GM19043 (cell line): ENCODE data around the gene GABPB1.

ENCODE experiments used
- ATAC-seq: cut with Tn5 transposase; IDR thresholded peaks from one replicate; pipeline ENCODE4 v1.9.1; 2021; ENCODE audit warnings: low read depth; ENCODE audit not compliant: unreplicated experiment

Gene GABPB1

DNA sequence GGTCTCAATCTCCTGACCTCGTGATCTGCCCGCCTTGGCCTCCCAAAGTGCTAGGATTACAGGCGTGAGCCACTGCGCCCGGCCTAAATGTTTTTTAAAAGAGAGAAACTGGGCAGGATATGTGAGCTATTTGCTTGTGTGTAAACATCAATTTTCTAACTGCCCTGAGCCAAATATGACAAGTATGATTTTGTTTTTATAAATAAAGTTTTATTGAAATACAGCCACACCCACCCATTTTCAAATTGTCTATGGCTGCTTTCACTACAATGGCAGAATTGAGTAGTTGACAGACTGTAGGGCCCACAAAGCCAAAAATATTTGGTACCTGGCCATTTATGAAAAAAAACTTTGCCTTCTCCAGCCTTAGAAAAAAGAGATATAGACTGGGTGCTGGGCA, 73.6 kb downstream of the GABPB1 start:
- no peak for ATAC-seq

GRCh38 chr15:50280271-50280670, 74.7 kb downstream of the GABPB1 start:
- no peak for ATAC-seq

GRCh38 chr15:50278496-50278895, 76.5 kb downstream of the GABPB1 start:
- ATAC-seq: no peak

- ATAC-seq: no peak
Measured at GRCh38 chr15:50277370-50277769, 77.6 kb downstream of the GABPB1 start.

- no peak for ATAC-seq
Measured at GRCh38 chr15:50275908-50276307, 79.1 kb downstream of the GABPB1 start.

- no peak for ATAC-seq
Measured at GRCh38 chr15:50275091-50275490, 79.9 kb downstream of the GABPB1 start.

DNA sequence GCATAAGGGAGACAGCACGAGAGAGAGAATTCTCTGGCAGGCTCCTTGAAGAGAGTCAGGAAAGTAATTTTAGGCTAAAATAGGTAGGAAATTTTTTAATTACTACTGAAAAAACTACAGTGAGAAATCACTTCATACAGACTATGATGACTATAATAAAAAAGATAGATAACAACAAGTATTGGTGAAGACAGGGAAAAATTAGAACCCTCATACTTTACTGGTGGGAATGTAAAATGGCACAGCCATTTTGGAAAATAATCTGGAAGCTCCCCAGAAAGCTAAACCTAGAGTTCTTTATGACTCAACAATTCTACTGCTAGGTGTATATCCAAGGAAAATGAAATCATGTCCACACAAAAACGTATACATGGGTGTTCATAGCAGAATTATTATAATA, 87.4 kb downstream of the GABPB1 start:
- ATAC-seq: no peak

- no peak for ATAC-seq
Measured at GRCh38 chr15:50265620-50266019, 89.4 kb downstream of the GABPB1 start, which contains the start of gene HDC. Gene HDC (minus strand): TSS chr15:50265726. CDS start chr15:50265623, 103 bp downstream.

GRCh38 chr15:50262533-50262932, 92.5 kb downstream of the GABPB1 start:
- no peak for ATAC-seq

GRCh38 chr15:50261981-50262380, 93.0 kb downstream of the GABPB1 start:
- no peak for ATAC-seq

DNA sequence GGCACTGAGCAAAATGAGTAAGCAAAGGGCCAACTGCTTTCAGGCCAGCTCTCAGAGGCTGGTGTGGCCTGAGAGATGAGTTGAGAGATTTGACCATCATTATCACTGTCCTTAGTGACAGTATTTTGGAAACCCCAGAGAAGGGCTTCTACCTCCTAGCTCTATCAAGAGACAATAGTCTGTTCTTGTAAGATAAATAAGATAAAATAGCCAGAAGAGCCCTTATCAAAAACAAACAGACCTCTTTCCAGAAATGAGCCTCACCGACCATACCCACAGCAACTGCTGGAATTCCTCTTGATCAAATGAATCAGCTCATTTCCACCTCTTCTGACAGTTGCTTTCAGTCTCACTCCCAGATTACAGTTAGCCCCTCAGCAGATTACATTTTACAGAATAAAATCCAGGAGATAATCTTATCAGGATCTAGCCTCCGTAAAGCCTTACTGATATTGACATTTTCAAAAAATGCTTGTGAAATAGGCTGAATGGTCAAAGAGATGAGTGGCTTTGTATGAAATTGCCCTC, 94.0 kb downstream of the GABPB1 start:
- ATAC-seq: peak; percentile 42

- no peak for ATAC-seq
Measured at GRCh38 chr15:50259276-50259675, 95.7 kb downstream of the GABPB1 start.

GRCh38 chr15:50257924-50258323, 97.1 kb downstream of the GABPB1 start:
- no peak for ATAC-seq

DNA sequence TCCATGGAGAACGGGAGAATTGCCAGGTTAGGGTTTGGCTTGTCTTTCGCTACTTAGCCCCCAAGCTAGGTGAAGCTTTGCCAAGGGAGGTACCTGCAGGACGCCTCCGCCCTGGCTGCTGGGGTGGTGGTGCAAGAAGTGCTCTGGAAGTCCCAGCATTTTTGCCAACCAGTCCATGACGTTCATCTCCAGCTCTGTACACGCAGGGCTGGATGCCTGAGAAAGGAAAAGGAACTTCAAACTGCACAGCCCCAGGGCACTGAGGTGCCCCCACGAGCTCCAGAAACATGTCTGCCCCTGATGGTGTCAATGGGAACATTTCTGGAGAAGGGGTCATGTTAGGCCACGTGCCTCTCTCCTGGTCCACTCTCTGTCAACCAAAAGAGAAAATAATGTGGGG, 97.7 kb downstream of the GABPB1 start:
- ATAC-seq: no peak

GRCh38 chr15:50256188-50257041, 98.6 kb downstream of the GABPB1 start:
- no peak for ATAC-seq

GRCh38 chr15:50252556-50252955, 102.4 kb downstream of the GABPB1 start:
- no peak for ATAC-seq

- no peak for ATAC-seq
Measured at GRCh38 chr15:50251638-50252182, 103.3 kb downstream of the GABPB1 start.

DNA sequence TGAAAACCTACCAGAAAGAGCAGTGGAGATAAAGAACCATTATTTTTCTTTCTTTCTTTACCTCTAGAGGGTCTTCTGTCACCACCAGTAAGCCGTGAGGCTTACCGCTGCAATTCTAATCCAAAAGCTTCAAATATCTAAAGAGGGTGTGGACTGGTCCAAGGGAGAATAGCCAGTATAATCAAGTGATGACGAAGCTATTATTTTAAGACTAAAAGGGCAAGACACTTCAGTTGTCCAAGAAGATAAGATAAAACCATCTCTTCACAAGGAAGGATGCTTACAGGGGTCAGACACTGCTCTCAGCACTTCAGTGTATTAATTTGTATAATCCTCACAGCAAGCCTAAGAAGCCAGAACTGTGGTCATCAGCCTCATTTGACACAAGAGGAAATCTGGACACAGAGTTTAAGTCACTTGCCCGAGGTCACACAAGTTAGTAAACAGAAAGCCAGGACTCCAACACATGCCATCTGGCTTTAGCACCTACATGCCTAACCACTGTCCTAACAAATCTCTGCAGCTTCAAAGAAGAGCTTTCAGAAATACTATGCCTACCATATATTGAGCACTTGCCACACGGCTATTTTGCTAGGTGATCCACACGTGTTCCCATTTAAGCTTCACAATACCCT, 104.1 kb downstream of the GABPB1 start:
- no peak for ATAC-seq

GRCh38 chr15:50249704-50250103, 105.3 kb downstream of the GABPB1 start:
- no peak for ATAC-seq

- no peak for ATAC-seq
Measured at GRCh38 chr15:50248994-50249582, 105.9 kb downstream of the GABPB1 start.
